Natural killer cell treated with Interleukin-12 subunit alpha and Interleukin-12 subunit beta and Interleukin-15 and Interleukin-18, amount 100 ng/mL, for 72 hours (primary cell): Measurements from ENCODE around the gene CYP2W1. TPM values are rescaled to one million over a fixed set of nuclear protein-coding genes. Genes with fewer than 3 reads are reported as not detected.
A peak's percentile ranks its signal among the peaks of the same experiment; 100 is the strongest.
"Not testable (repeated sequence)": the region's sequence is repeated elsewhere in the genome, so short reads cannot be mapped to it uniquely, and the experiment has no call there.

Experiments used
- ATAC-seq, 2 donors: fragments of 150-1000 bp; cut with Tn5 transposase in 1 of 2; sonication (Bioruptor Pico), chemical (Tn5 transposase) in 1 of 2; 2 replicates each; pipeline ENCODE4 v1.10.0; 2021
- DNase-seq: peaks from one replicate; pipeline ENCODE4 v3.0.0; 2022; ENCODE audit warnings: low spot score
- H3K27ac Mint-ChIP-seq, 2 donors: 1 replicate in 1 of 2; 2 replicates in 1 of 2; pipeline ENCODE4 v1.8.0; 2022; ENCODE audit warnings: mixed read lengths in 2 of 2, mild to moderate bottlenecking in 1 of 2, moderate library complexity in 1 of 2
- H3K27me3 Mint-ChIP-seq, 2 donors: 1 replicate in 1 of 2; 2 replicates in 1 of 2; pipeline ENCODE4 v1.8.0; 2022; ENCODE audit warnings: mixed read lengths in 2 of 2
- H3K36me3 Mint-ChIP-seq: one replicate; pipeline ENCODE4 v1.8.0; 2022; ENCODE audit warnings: mixed read lengths
- H3K4me1 Mint-ChIP-seq, 2 donors: 1 replicate in 1 of 2; 2 replicates in 1 of 2; pipeline ENCODE4 v1.8.0; 2022; ENCODE audit warnings: low read depth in 2 of 2, mixed read lengths in 2 of 2, mild to moderate bottlenecking in 1 of 2
- H3K4me3 Mint-ChIP-seq: one replicate; pipeline ENCODE4 v1.8.0; 2022; ENCODE audit warnings: mixed read lengths
- H3K9me3 Mint-ChIP-seq: 2 replicates; pipeline ENCODE4 v1.8.0; 2022; ENCODE audit warnings: mixed read lengths
- total RNA-seq, 2 donors: library from RNA; stranded (reverse); gene quantifications; one replicate each; pipeline ENCODE4 v1.2.3, GENCODE V29; 2022

CYP2W1 gene
- total RNA-seq, 2 donors from 2014 or later = not detected

- no peaks in the 10 kb centered on the region for H3K9me3 Mint-ChIP-seq
- no peaks in the 10 kb centered on the region for H3K36me3 Mint-ChIP-seq
- H3K4me3 Mint-ChIP-seq = no peak overlapping the region
- ATAC-seq (no peak), DNase-seq (no peak)
- peaks cover 0 to 8% of the 10 kb centered on the region in 2 donors for H3K4me1 Mint-ChIP-seq
- no peak overlapping the region for H3K27ac Mint-ChIP-seq
- no peaks in the 10 kb centered on the region for H3K27me3 Mint-ChIP-seq
Measured at GRCh38 chr7:999149-999879, 16.3 kb downstream of the CYP2W1 start.

DNA sequence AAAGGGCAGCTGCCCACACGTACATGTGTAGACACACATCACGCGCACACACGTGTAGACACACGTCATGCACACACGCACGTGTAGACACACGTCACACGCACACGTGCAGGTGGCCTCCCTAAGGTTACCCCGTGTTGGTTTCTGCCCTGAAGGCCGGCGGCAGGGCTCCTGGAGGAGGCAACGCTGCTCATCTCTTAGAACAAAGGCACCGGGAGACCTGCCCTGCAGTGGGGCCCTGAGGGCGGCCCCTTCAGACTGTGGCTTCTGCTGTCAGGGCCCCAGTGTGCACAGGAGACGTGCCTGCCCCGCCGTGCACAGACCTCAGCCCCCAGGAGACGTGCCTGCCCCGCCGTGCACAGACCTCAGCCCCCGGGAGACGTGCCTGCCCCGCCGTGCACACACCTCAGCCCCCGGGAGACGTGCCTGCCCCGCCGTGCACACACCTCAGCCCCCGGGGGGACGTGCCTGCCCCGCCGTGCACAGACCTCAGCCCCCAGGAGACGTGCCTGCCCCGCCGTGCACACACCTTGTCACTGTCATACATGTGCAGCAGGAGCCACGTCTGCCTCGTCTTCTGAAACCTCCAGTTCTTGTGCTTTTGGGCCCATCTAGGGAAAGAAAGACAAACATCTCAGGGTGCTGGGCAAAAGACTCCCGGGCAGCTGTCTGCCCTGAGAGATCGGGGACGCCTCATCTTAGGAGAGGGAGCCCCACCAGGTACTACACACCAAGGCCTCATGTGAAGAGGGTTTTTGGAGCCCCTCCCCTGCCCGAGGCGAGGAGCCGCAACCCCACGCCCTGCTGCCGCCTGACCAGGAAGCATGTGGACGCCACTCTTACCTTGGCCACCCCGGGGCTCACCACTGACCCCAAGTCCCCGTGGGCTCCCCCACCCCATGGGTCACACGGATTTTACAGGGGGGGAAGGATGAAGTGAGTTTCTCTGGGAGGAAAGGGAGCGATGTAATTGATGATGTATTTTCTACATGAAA is 17.3 kb downstream of the CYP2W1 start:
- no peak overlapping the region for H3K27ac Mint-ChIP-seq

GRCh38 chr7:1001069-1001770 is 18.2 kb downstream of the CYP2W1 start:
- H3K36me3 Mint-ChIP-seq, H3K4me3 Mint-ChIP-seq, DNase-seq, H3K4me1 Mint-ChIP-seq, H3K9me3 Mint-ChIP-seq, H3K27me3 Mint-ChIP-seq, H3K27ac Mint-ChIP-seq, ATAC-seq: not testable (repeated sequence)

More for the DNA sequence above, 17.3 kb downstream of the CYP2W1 start:
- Mint-ChIP-seq H3K9me3 (no peaks in the 10 kb centered on the region), H3K36me3 (no peaks in the 10 kb centered on the region), H3K4me1 (peaks cover 0 to 5% of the 10 kb centered on the region in 2 donors), H3K27me3 (no peaks in the 10 kb centered on the region), H3K4me3 (no peak overlapping the region)
- DNase-seq = no peak
- ATAC-seq = no peak

DNA sequence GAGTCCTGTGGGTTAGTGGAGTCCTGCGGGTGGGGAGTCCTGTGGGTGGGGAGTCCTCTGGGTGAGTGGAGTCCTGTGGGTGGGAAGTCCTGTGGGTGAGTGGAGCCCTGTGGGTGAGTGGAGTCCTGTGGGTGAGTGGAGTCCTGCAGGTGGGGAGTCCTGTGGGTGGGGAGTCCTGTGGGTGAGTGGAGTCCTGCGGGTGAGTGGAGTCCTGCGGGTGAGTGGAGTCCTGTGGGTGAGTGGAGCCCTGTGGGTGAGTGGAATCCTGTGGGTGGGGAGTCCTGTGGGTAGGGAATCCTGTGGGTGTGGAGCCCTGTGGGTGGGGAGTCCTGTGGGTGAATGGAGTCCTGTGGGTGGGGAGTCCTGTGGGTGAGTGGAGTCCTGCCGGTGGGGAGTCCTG is 19.0 kb downstream of the CYP2W1 start:
- not testable (repeated sequence) for H3K4me1 Mint-ChIP-seq, H3K4me3 Mint-ChIP-seq, H3K27me3 Mint-ChIP-seq, H3K9me3 Mint-ChIP-seq, H3K27ac Mint-ChIP-seq, H3K36me3 Mint-ChIP-seq, DNase-seq, ATAC-seq

DNA sequence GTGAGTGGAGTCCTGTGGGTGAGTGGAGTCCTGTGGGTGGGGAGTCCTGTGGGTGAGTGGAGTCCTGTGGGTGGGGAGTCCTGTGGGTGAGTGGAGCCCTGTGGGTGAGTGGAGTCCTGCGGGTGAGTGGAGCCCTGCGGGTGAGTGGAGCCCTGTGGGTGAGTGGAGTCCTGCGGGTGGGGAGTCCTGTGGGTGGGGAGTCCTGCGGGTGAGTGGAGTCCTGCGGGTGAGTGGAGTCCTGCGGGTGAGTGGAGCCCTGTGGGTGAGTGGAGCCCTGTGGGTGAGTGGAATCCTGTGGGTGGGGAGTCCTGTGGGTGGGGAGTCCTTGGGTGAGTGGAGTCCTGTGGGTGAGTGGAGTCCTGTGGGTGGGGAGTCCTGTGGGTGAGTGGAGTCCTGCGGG is 19.5 kb downstream of the CYP2W1 start:
- not testable (repeated sequence) for H3K4me3 Mint-ChIP-seq, H3K36me3 Mint-ChIP-seq, H3K9me3 Mint-ChIP-seq, DNase-seq, H3K4me1 Mint-ChIP-seq, H3K27me3 Mint-ChIP-seq, ATAC-seq, H3K27ac Mint-ChIP-seq

GRCh38 chr7:1004018-1004852 is 21.3 kb downstream of the CYP2W1 start:
- no peaks in the 10 kb centered on the region for H3K9me3 Mint-ChIP-seq
- no peaks in the 10 kb centered on the region for H3K36me3 Mint-ChIP-seq
- peaks cover 0 to 3% of the 10 kb centered on the region in 2 donors for H3K4me1 Mint-ChIP-seq
- no peak overlapping the region for H3K27ac Mint-ChIP-seq
- H3K27me3 Mint-ChIP-seq = no peaks in the 10 kb centered on the region
- no peak for ATAC-seq
- no peak overlapping the region for H3K4me3 Mint-ChIP-seq
- no peak for DNase-seq

GRCh38 chr7:1005303-1005702 is 22.3 kb downstream of the CYP2W1 start:
- ATAC-seq (no peak), DNase-seq (no peak)
- no peak overlapping the region for H3K27ac Mint-ChIP-seq
- peaks cover 0 to 6% of the 10 kb centered on the region in 2 donors for H3K4me1 Mint-ChIP-seq
- no peaks in the 10 kb centered on the region for H3K36me3 Mint-ChIP-seq
- no peaks in the 10 kb centered on the region for H3K9me3 Mint-ChIP-seq
- H3K27me3 Mint-ChIP-seq = no peaks in the 10 kb centered on the region
- no peak overlapping the region for H3K4me3 Mint-ChIP-seq

- ATAC-seq = no peak
- Mint-ChIP-seq H3K4me1 (peaks cover 9 to 14% of the 10 kb centered on the region in 2 donors), H3K4me3 (no peak overlapping the region), H3K27ac (no peak overlapping the region), H3K36me3 (no peaks in the 10 kb centered on the region), H3K27me3 (no peaks in the 10 kb centered on the region), H3K9me3 (peaks cover 5% of the 10 kb centered on the region)
- no peak for DNase-seq
Measured at GRCh38 chr7:1007901-1008300, 24.9 kb downstream of the CYP2W1 start.

DNA sequence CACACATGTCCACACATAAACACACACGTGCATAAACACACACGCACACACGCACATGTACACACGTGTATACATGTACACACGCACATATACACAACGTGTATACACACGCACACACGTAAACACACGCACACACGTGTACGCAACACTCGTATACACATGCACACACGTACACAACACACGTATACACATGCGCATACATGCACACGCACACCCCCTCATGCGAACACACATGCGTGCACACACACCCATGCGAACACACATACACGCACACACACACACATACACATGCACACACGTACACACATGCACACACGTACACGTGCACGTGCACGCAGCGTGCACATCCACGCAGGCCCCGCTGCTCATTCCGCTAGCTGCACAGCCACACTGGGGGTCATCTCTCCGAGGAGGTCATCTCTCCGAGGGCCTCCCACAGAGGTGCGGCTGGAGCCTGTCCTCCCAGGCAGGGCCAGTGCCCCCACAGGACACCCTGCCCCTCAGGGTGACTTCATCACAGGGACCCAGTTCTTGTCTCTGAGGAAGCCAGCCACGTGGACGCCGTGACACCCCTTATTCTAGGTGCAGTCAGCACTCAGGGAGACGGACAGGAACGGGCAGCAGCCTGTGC is 25.9 kb downstream of the CYP2W1 start:
- Mint-ChIP-seq H3K36me3 (no peaks in the 10 kb centered on the region), H3K9me3 (peaks cover 5% of the 10 kb centered on the region), H3K4me3 (no peak overlapping the region), H3K27me3 (no peaks in the 10 kb centered on the region), H3K4me1 (peaks cover 9 to 18% of the 10 kb centered on the region in 2 donors), H3K27ac (no peak overlapping the region)
- ATAC-seq = no peak
- DNase-seq = no peak

DNA sequence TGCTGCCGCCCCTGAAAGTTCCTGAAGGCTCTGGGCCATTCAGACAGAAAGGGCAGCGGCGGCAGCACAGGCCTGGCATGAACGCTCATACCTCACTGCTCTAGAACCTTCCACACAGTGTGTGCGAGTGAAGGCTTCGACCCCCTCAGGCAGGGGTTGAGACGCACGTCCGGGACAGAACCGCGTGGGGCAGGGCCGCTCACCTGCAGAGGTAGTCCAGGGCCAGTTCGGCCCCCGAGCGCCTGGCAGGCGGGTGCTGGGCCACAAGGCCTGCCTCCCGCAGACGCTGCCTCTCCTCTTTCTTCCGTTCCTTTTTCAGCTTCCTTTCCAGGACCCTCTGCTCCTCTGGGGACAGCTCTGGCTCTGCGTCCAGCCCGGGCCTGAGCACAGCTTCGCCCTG is 26.8 kb downstream of the CYP2W1 start:
- ATAC-seq = no peak
- H3K27ac Mint-ChIP-seq = no peak overlapping the region
- peaks cover 5% of the 10 kb centered on the region for H3K9me3 Mint-ChIP-seq

DNA sequence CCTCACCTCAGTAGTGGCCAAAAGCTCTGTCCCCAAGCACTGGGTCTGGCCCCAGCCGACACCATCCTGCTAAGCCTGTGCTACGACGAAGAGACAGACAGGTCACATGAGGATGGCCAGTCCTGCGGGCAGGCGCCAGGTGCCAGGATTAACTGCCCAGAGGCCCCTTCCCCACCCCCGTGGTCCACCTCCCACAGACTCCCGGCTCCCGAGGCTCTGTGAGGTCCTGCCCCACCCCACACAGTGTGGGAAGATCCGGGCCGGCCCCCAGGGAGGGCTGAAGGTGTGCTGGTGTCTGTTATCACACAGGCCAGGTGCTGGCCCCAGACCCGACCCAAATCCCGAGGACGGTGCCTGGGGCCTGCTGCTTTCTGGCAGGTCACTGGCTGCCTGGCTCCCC is 27.2 kb downstream of the CYP2W1 start:
- ATAC-seq = no peak
- no peak for DNase-seq
- Mint-ChIP-seq H3K9me3 (peaks cover 5% of the 10 kb centered on the region), H3K4me1 (peaks cover 9 to 21% of the 10 kb centered on the region in 2 donors), H3K4me3 (no peak overlapping the region), H3K36me3 (no peaks in the 10 kb centered on the region), H3K27me3 (no peaks in the 10 kb centered on the region), H3K27ac (no peak overlapping the region)

More for the DNA sequence above, 26.8 kb downstream of the CYP2W1 start:
- Mint-ChIP-seq H3K36me3 (no peaks in the 10 kb centered on the region), H3K27me3 (no peaks in the 10 kb centered on the region), H3K4me3 (no peak overlapping the region), H3K4me1 (peaks cover 9 to 21% of the 10 kb centered on the region in 2 donors)
- DNase-seq = no peak

- no peaks in the 10 kb centered on the region for H3K36me3 Mint-ChIP-seq
- no peak for ATAC-seq
- no peak for DNase-seq
Measured at GRCh38 chr7:1011297-1012003, 28.5 kb downstream of the CYP2W1 start.

More at GRCh38 chr7:1011297-1012003, 28.5 kb downstream of the CYP2W1 start:
- H3K4me1 Mint-ChIP-seq = peaks cover 9 to 21% of the 10 kb centered on the region in 2 donors
- no peak overlapping the region for H3K4me3 Mint-ChIP-seq
- H3K27me3 Mint-ChIP-seq = no peaks in the 10 kb centered on the region
- H3K27ac Mint-ChIP-seq = peak overlapping the region in 1 of 2 donors; percentile 5
- peaks cover 5% of the 10 kb centered on the region for H3K9me3 Mint-ChIP-seq
